ENCODE results near the gene MCTP1. TPM values are rescaled to one million over a fixed set of nuclear protein-coding genes. Genes with fewer than 3 reads are reported as not detected.

MCTP1 gene
- total RNA-seq, 1 experiment from 2014 or later: 25.8 TPM

GRCh38 chr5:95057615-95058014 is 227.3 kb downstream of the MCTP1 start:
- peaks cover 38% of the 10 kb centered on the region for H3K4me1 ChIP-seq (ENCODE audit: insufficient read depth, low read length, poor library complexity, severe bottlenecking)
- ChIA-PET POLR2A (ENCODE audit: low non-redundant PET) (no interaction called here), CTCF (no interaction called here)
- H3K27ac ChIP-seq (ENCODE audit: low read depth, low read length, poor library complexity, severe bottlenecking): no peak overlapping the region
- TF ChIP-seq EZH2 (IDR thresholded peaks at IDR 0.05; ENCODE audit: borderline replicate concordance, low read depth, low read length, poor library complexity, severe bottlenecking) (no peak), CTCF (conservative IDR thresholded peaks at IDR 0.05; ENCODE audit: low read depth, low read length) (no peak)
- no peaks in the 10 kb centered on the region for H3K27me3 ChIP-seq (replicated peaks; ENCODE audit: insufficient read depth, low read depth, low read length, poor library complexity)
- DNase-seq (ENCODE audit: low spot score): peak; percentile 45
- no peaks in the 10 kb centered on the region for H3K36me3 ChIP-seq (ENCODE audit: insufficient read depth, low read length, poor library complexity, severe bottlenecking)
- no peaks in the 10 kb centered on the region for H3K9me3 ChIP-seq (ENCODE audit: low read depth, low read length, poor library complexity, severe bottlenecking)
- no TSS peak for BruUV-seq (replicated peaks)
- intact Hi-C loops (cut with micrococcal nuclease; ENCODE audit: unreplicated experiment): no loop called here
- H3K4me3 ChIP-seq (ENCODE audit: low read depth, low read length, poor library complexity, severe bottlenecking): peak overlapping the region; percentile 9

GRCh38 chr5:95053253-95053652 is 231.6 kb downstream of the MCTP1 start:
- H3K36me3 ChIP-seq (ENCODE audit: insufficient read depth, low read length, poor library complexity, severe bottlenecking): no peaks in the 10 kb centered on the region
- DNase-seq (ENCODE audit: low spot score): no peak
- H3K27ac ChIP-seq (ENCODE audit: low read depth, low read length, poor library complexity, severe bottlenecking): no peak overlapping the region
- no peaks in the 10 kb centered on the region for H3K9me3 ChIP-seq (ENCODE audit: low read depth, low read length, poor library complexity, severe bottlenecking)
- ChIA-PET POLR2A (ENCODE audit: low non-redundant PET) (no interaction called here), CTCF (no interaction called here)
- BruUV-seq (replicated peaks): no TSS peak
- intact Hi-C loops (cut with micrococcal nuclease; ENCODE audit: unreplicated experiment): no loop called here
- H3K27me3 ChIP-seq (replicated peaks; ENCODE audit: insufficient read depth, low read depth, low read length, poor library complexity): no peaks in the 10 kb centered on the region
- H3K4me1 ChIP-seq (ENCODE audit: insufficient read depth, low read length, poor library complexity, severe bottlenecking): peaks cover 34% of the 10 kb centered on the region
- H3K4me3 ChIP-seq (ENCODE audit: low read depth, low read length, poor library complexity, severe bottlenecking): no peak overlapping the region
- TF ChIP-seq EZH2 (IDR thresholded peaks at IDR 0.05; ENCODE audit: borderline replicate concordance, low read depth, low read length, poor library complexity, severe bottlenecking): no peak
- TF ChIP-seq CTCF (conservative IDR thresholded peaks at IDR 0.05; ENCODE audit: low read depth, low read length): no peak

- TF ChIP-seq CTCF (conservative IDR thresholded peaks at IDR 0.05; ENCODE audit: low read depth, low read length) (no peak), EZH2 (IDR thresholded peaks at IDR 0.05; ENCODE audit: borderline replicate concordance, low read depth, low read length, poor library complexity, severe bottlenecking) (no peak)
- ChIA-PET POLR2A (ENCODE audit: low non-redundant PET) (no interaction called here), CTCF (no interaction called here)
- intact Hi-C loops (cut with micrococcal nuclease; ENCODE audit: unreplicated experiment): no loop called here
- Histone ChIP-seq H3K4me1 (ENCODE audit: insufficient read depth, low read length, poor library complexity, severe bottlenecking) (peaks cover 28% of the 10 kb centered on the region), H3K27me3 (replicated peaks; ENCODE audit: insufficient read depth, low read depth, low read length, poor library complexity) (no peaks in the 10 kb centered on the region), H3K4me3 (ENCODE audit: low read depth, low read length, poor library complexity, severe bottlenecking) (no peak overlapping the region), H3K27ac (ENCODE audit: low read depth, low read length, poor library complexity, severe bottlenecking) (no peak overlapping the region), H3K9me3 (ENCODE audit: low read depth, low read length, poor library complexity, severe bottlenecking) (no peaks in the 10 kb centered on the region), H3K36me3 (ENCODE audit: insufficient read depth, low read length, poor library complexity, severe bottlenecking) (no peaks in the 10 kb centered on the region)
- no peak for DNase-seq (ENCODE audit: low spot score)
- BruUV-seq (replicated peaks): no TSS peak
Observed at GRCh38 chr5:95050708-95051107, 234.2 kb downstream of the MCTP1 start.
